Brain microvascular endothelial cell (primary cell): Measurements from ENCODE around the gene ALDH6A1.
A peak's percentile ranks its signal among the peaks of the same experiment; 100 is the strongest.

Source experiments
- DNase-seq: peaks from one replicate; pipeline ENCODE4 v3.0.0-alpha.2; 2020
- H3K27ac ChIP-seq: fragments of 250-450 bp; sonication (Bioruptor Pico); 2 replicates; pipeline ENCODE4 v1.5.1; 2020; ENCODE audit warnings: mild to moderate bottlenecking, moderate library complexity
- H3K27me3 ChIP-seq: fragments of 250-450 bp; sonication (Bioruptor Pico); replicated peaks from 2 replicates; pipeline ENCODE4 v1.5.1; 2020; ENCODE audit warnings: mild to moderate bottlenecking
- H3K36me3 ChIP-seq: fragments of 250-450 bp; sonication (Bioruptor Pico); replicated peaks from 2 replicates; pipeline ENCODE4 v1.5.1; 2020; ENCODE audit warnings: mild to moderate bottlenecking
- H3K4me3 ChIP-seq: 2 replicates; pipeline ENCODE4 v1.5.1; 2011; ENCODE audit warnings: low read depth, mild to moderate bottlenecking, control low read depth, low read length, moderate library complexity
- in situ Hi-C: cut with HindIII; loops from 2 replicates; pipeline ENCODE4 v1.10.0; 2017; ENCODE audit warnings: low sequenced_read_pairs, low pct_ligation_motif_present
- TF ChIP-seq, protein P1 (sequence below): IDR thresholded peaks from 2 replicates; pipeline ENCODE4 v1.5.1; 2011; ENCODE audit warnings: low read depth, mild to moderate bottlenecking, moderate library complexity, low read length, control low read depth, inconsistent platforms; ENCODE audit errors: missing control alignments

Gene ALDH6A1

DNA sequence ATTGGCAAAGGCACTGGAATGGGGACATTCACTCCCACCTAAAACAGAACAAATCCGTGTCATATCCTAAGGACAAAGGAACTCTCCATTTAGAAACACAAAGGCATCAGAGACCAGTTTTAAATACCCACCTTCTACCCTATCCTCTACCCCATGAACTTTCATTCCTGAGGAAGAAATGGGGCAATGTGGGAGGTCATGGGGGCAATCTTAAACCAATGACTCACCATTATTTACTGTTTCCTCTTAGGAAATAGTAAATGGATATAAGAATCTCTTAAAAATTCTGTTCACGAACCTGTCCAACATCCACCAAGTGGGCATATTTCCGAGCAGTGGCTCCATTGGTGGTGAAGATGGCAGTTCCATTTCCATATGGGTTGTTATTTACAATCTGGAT, 19.4 kb downstream of the ALDH6A1 start:
- no peak overlapping the region for H3K27ac ChIP-seq
- no peak overlapping the region for H3K4me3 ChIP-seq
- no peaks in the 10 kb centered on the region for H3K36me3 ChIP-seq
- TF ChIP-seq, protein P1, sequence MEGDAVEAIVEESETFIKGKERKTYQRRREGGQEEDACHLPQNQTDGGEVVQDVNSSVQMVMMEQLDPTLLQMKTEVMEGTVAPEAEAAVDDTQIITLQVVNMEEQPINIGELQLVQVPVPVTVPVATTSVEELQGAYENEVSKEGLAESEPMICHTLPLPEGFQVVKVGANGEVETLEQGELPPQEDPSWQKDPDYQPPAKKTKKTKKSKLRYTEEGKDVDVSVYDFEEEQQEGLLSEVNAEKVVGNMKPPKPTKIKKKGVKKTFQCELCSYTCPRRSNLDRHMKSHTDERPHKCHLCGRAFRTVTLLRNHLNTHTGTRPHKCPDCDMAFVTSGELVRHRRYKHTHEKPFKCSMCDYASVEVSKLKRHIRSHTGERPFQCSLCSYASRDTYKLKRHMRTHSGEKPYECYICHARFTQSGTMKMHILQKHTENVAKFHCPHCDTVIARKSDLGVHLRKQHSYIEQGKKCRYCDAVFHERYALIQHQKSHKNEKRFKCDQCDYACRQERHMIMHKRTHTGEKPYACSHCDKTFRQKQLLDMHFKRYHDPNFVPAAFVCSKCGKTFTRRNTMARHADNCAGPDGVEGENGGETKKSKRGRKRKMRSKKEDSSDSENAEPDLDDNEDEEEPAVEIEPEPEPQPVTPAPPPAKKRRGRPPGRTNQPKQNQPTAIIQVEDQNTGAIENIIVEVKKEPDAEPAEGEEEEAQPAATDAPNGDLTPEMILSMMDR: no peak
- in situ Hi-C loops: no loop called here
- no peaks in the 10 kb centered on the region for H3K27me3 ChIP-seq
- no peak for DNase-seq

DNA sequence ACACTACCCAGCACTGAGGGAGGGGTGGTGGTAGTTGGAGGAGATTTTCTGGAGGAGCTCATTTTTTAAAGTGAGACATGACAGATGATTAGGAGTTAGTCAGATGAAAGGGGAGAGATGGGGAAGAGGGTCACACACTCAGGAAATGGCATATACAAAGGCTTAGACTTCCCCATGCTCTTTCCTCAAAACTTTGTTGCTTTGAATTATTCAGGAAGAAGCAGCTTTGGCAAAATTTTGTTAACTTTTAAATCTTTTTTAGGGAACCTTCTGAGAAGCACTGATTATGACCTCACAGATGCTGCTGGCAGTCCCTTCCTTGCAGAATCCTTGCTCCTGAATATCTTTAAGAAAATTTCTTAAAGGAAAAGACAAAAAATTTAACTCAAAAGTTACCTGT, 19.8 kb downstream of the ALDH6A1 start:
- H3K4me3 ChIP-seq: no peak overlapping the region
- no peak overlapping the region for H3K27ac ChIP-seq
- no peak for DNase-seq
- TF ChIP-seq, protein P1: no peak
- H3K36me3 ChIP-seq: no peaks in the 10 kb centered on the region
- in situ Hi-C loops: no loop called here
- no peaks in the 10 kb centered on the region for H3K27me3 ChIP-seq

DNA sequence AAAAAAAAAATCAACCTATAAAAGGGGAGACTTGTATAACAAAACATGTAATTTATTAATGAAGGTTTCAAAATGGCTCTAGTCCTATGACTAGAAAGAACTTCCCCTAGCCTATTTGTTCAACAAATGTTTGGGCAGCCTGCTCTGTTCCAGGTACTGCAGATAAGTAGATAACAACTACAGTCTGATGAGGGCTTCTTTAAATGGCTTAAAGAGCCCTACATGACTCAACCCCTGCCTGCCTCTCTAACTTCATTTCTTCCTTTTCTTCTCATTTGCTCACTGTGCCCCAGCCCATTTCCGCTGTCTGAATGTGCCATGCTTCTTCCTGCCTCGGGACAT, 21.5 kb downstream of the ALDH6A1 start:
- in situ Hi-C loops: no loop called here
- H3K27ac ChIP-seq: peak overlapping the region; percentile 48

DNA sequence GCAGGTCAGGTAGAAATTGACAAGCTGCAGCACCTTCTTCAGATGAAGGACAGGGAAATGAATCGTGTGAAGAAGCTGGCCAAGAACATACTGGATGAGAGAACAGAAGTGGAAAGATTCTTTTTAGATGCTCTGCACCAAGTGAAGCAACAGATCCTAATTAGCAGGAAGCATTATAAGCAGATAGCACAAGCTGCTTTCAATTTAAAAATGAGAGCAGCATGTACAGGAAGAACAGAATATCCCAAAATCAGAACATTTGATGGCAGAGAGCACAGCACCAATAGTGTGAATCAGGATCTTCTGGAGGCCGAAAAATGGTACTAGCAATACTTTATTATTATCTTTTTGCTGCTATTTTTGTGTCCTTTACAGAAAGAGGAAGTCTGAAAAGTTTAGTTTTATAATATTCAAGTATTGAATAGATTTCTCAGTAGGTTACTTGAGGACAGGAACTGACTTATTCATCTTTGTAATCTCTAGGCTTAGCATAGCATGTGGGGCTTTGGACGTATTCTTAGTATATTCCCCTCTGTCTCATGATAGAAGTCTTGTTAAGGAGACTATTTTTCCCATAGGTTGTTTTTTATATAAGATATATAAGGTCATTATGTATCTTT, 34.3 kb downstream of the ALDH6A1 start:
- H3K36me3 ChIP-seq: no peaks in the 10 kb centered on the region
- no peak for DNase-seq
- in situ Hi-C loops: no loop called here
- no peak overlapping the region for H3K27ac ChIP-seq
- H3K4me3 ChIP-seq: no peak overlapping the region
- no peaks in the 10 kb centered on the region for H3K27me3 ChIP-seq
- TF ChIP-seq, protein P1: no peak

More for the DNA sequence above, 21.5 kb downstream of the ALDH6A1 start:
- no peaks in the 10 kb centered on the region for H3K36me3 ChIP-seq
- no peak overlapping the region for H3K4me3 ChIP-seq
- TF ChIP-seq, protein P1: no peak
- DNase-seq: no peak
- H3K27me3 ChIP-seq: no peaks in the 10 kb centered on the region

DNA sequence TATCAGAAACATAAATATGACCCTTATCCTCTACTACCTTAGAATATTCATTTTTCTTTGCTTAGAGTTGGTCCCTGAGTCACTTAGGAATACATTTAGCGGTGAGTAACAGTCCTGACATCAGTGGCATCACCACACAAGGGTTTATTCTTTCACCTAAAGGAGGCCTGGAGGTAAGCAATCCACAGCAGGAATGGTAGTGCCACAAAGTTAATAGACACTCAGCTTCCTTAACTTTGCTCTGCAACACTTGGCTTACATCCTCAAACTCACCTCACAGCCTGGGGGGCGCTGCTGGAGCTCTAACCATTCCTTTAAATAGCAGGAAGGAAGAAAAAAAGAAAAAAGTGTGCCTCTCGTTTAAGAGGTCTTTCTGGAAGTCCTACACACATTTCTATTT, 36.0 kb downstream of the ALDH6A1 start:
- TF ChIP-seq, protein P1: peak; percentile 41
- DNase-seq: no peak

DNA sequence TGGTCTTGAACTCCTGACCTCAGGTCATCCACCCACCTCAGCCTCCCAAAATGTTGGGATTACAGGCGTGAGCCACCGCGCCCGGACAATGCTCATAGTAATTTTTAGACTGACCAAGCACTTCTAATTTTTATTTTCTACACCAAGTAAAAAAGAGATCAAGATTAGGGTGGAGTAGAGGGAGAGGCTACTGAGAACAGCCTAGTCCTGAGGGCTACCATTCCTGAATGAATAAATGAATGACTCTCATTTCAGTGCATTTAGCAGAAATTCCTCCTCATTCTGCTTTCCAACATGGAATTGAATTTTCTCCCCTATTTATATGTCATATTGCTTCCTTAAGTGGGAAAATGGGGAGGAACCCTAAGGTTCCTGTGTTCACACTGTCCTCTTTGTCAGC, 38.7 kb downstream of the ALDH6A1 start:
- TF ChIP-seq, protein P1: no peak
- Histone ChIP-seq H3K4me3 (no peak overlapping the region), H3K27ac (no peak overlapping the region), H3K27me3 (no peaks in the 10 kb centered on the region), H3K36me3 (no peaks in the 10 kb centered on the region)
- in situ Hi-C loops: no loop called here
- no peak for DNase-seq

More for the DNA sequence above, 36.0 kb downstream of the ALDH6A1 start:
- in situ Hi-C loops: no loop called here
- Histone ChIP-seq H3K27ac (no peak overlapping the region), H3K36me3 (no peaks in the 10 kb centered on the region), H3K27me3 (no peaks in the 10 kb centered on the region), H3K4me3 (no peak overlapping the region)
